ENCODE measurements around the gene CD180. TPM values are rescaled to one million over a fixed set of nuclear protein-coding genes. Genes with fewer than 3 reads are reported as not detected.

Gene CD180
- total RNA-seq, 1 experiment from 2014 or later, result not detected

DNA sequence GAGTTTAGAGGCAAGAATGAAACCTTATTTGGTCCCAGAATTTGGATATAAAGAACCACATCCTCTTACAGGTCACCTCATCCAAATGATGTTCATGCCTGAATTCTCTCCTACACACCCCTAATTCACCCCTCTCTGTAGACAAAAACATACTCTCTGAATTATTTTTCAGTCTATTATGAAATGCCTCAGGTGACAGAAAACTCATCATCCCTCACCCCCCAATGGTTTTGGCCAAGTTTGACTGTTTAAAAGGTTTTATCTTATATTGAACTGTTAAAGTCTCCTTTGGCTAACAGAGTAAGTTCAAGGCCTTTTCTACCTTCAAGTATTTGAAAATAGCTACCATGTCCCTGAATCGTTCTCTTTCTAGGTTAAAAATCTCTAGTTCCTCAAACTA, 2.3 kb upstream of the CD180 start:
- H3K9me3 ChIP-seq, result no peaks in the 10 kb centered on the region
- no peak overlapping the region for H3K4me3 ChIP-seq
- no peak for DNase-seq
- H3K27me3 ChIP-seq, result no peaks in the 10 kb centered on the region
- H3K36me3 ChIP-seq, result no peaks in the 10 kb centered on the region

DNA sequence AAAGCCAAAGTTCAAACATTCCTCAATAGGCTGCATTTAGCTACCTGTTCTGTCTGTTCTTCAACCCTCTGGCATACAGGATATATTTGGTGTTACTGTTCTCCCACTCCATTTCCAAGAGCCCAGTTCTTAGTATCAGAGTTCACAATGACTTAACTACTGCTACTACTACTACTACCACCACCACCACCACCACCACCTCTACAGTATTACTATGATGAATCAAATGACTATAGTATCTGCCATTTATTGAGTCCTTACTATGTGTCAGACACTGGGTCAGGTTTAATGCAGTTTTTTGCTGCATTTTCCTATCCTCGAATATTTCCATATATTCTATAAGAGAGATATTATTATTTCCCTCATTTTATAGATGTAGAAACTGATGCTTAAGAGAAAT, 937 bp upstream of the CD180 start:
- H3K4me3 ChIP-seq, result no peak overlapping the region
- no peaks in the 10 kb centered on the region for H3K9me3 ChIP-seq
- H3K36me3 ChIP-seq, result no peaks in the 10 kb centered on the region
- H3K27me3 ChIP-seq, result no peaks in the 10 kb centered on the region
- DNase-seq, result no peak

DNA sequence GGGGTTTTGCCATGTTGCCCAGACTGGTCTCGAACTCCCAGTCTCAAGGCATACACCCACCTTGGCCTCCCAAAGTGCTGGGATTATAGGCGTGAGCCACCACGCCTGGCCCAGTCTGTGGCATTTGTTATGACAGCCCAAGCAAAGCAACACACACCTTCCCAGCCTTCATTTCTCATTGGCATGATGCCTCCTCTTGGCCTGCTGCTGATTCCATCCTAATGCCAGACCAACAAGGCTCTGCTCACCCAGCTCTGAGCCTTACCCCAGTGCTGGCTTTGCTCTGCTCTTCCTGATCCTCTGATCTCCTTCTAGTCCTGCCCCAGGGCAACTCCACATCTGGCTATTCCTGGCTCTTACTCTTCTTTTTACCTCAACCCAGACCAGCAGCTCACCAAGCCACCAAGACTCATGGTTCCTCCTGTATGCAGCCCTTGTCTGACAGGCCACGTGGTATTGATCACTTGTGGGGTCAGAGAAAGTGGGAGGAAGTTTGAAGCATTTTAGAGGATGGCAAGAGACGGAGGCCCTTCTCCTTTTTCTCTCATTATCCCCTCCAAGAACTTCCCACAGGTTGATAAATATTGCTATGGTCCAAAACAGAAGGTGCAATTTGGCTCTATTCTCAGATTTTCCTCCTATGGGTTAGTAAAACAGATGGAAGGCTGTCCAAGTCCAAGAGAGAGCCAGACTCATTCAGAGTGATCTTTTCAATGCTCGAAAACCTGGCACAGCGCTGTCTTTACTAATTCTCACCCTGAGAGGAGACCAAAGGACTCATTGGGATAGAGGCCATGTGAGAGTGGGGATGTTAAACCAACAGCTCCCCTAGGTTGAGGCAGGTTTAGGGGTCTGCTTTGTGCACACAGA, 958 bp downstream of the CD180 start:
- Histone ChIP-seq H3K4me3 (no peak overlapping the region), H3K9me3 (no peaks in the 10 kb centered on the region), H3K36me3 (no peaks in the 10 kb centered on the region), H3K27me3 (no peaks in the 10 kb centered on the region)
- no peak for DNase-seq

- Histone ChIP-seq H3K27me3 (no peaks in the 10 kb centered on the region), H3K36me3 (no peaks in the 10 kb centered on the region), H3K9me3 (no peaks in the 10 kb centered on the region), H3K4me3 (no peak overlapping the region)
- DNase-seq, result no peak
Observed at GRCh38 chr5:67194166-67194565, 2.4 kb downstream of the CD180 start.

DNA sequence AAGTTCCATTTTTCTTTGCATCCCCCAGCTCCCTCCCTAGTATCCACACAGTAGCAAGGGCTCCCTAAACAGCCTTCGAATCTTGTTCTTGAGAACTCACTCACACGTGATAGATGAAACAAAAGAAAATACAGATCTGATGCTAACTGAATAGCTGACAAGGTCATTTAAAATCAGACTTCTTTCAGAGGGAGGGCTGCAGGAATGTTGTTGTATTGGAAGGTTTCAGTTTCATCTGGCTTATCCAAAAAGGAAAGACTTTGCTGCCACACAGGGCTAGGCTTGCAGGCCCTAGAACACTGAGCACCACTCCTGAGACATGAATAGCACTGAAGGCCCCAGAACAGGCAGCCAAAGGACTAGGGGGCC, 3.2 kb downstream of the CD180 start:
- no peak for DNase-seq
- Histone ChIP-seq H3K36me3 (no peaks in the 10 kb centered on the region), H3K27me3 (no peaks in the 10 kb centered on the region), H3K9me3 (no peaks in the 10 kb centered on the region), H3K4me3 (no peak overlapping the region)

DNA sequence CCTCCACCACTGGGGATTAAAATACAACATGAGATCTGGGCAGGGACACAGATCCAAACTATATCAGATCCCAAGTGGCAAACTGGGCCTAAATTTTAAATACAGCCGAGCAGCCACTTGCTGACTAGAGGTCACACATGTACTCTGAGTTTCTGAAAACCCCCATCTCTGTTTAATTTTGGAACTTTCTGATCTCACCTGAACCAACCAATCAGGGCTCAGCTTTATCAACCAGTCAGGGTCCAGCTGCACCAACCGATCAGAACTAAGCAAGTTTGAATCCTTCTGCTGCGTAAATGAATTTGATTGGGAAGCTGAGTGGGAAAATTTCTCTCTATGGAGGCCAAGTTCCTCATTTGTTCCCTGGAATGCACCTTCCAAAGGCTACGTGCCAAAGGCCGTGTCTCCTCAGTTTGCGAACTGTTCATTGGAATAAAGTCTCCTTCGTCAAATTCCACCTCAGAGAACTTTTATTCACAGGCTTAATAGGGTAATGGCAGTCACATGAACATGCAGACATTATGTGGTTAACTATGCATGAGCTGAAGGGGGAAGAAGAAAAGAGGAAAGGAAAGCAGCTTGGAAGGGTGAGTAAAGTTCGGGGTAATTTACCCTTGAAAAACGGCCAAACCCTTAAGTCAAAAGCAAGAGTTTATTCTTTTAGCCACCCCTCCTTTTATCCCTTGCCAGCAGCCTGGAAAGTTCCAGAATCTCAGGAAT, 3.7 kb downstream of the CD180 start:
- no peaks in the 10 kb centered on the region for H3K9me3 ChIP-seq
- no peaks in the 10 kb centered on the region for H3K27me3 ChIP-seq
- H3K4me3 ChIP-seq, result no peak overlapping the region
- no peaks in the 10 kb centered on the region for H3K36me3 ChIP-seq
- no peak for DNase-seq

DNA sequence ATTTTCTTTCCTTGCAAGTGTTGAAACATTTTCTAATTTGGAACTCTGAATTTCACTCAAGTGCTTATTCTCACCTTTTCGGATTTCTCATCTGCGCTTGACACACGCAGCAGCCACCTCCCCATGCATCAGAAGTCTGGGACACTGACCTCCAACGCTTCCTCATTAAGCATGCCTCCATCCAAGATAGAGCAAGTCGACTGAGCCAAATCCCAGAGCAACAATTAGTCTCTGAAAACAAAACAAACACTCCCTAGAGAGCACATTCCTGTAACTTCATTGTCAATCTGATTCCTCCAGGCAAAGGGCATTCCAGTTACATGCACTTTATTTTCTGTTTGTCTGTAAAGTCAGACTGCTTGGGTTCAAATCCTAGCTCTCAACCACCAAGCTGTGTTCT, 5.7 kb downstream of the CD180 start:
- no peak for DNase-seq
- Histone ChIP-seq H3K9me3 (no peaks in the 10 kb centered on the region), H3K27me3 (no peaks in the 10 kb centered on the region)

DNA sequence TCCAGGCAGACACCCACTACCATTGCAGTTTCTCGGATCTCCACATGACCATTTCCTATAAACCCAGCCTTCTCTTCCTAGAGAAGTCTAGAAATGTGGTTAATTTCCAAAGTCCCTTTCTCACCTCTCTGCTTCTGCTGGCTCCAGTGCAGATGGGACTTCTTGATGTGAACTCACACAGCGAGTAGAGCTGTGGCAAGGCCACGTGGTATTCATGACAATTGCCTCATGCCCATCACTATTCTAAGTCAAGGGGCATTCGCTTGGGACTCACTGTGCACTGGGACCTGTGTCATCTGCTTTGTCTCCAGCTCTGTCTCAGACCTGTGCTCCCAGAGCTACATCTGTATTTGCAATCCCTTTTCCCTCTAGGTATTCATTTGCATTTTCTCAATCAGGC, 6.2 kb downstream of the CD180 start:
- no peak for DNase-seq

More for the DNA sequence above, 5.7 kb downstream of the CD180 start:
- H3K36me3 ChIP-seq, result no peaks in the 10 kb centered on the region
- no peak overlapping the region for H3K4me3 ChIP-seq

GRCh38 chr5:67189931-67190330, 6.7 kb downstream of the CD180 start:
- Histone ChIP-seq H3K27me3 (no peaks in the 10 kb centered on the region), H3K4me3 (no peak overlapping the region), H3K9me3 (no peaks in the 10 kb centered on the region), H3K36me3 (no peaks in the 10 kb centered on the region)
- DNase-seq, result no peak

More for the DNA sequence above, 6.2 kb downstream of the CD180 start:
- Histone ChIP-seq H3K36me3 (no peaks in the 10 kb centered on the region), H3K4me3 (no peak overlapping the region), H3K27me3 (no peaks in the 10 kb centered on the region), H3K9me3 (no peaks in the 10 kb centered on the region)

- DNase-seq, result no peak
- H3K27me3 ChIP-seq, result no peaks in the 10 kb centered on the region
Observed at GRCh38 chr5:67189079-67189354, 7.6 kb downstream of the CD180 start.

DNA sequence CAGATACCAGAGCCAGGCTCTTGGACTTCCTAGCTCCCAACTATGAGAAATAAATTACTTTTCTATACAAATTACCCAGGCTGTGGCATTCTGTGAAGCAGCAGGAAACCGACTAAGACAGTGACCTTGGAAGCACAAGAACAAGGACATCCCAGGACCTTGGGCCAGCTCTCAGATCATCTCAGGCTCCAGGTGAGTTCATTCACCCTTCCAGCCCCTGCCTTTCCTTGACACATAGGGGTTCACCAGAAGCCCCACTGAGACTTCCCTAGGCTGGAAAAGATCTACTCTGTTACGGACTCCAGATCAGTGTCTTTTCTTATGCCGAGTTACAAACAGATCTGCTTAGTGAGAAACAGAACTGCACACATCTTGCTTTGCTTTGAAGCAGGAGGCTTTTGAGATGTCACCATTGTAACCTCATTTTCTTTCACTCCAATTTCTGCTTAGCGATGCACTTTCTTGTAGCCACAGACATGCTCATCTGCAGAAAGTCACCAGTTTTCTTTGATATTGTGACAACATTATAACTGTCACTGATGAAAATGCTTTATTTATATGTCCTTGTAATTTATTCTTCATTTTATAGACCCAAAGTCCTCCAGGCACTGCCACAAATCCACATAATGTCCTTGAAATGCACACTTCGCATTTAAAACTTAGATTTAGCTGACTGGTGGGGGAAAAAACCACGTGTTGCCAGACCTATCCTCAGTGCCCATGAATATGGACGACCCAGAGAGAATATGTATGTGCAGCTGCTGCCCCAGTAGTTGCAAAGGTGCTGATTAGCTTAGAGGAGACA, 8.1 kb downstream of the CD180 start:
- DNase-seq, result no peak
- Histone ChIP-seq H3K4me3 (no peak overlapping the region), H3K27me3 (no peaks in the 10 kb centered on the region), H3K36me3 (no peaks in the 10 kb centered on the region), H3K9me3 (no peaks in the 10 kb centered on the region)

More at GRCh38 chr5:67189079-67189354, 7.6 kb downstream of the CD180 start:
- Histone ChIP-seq H3K9me3 (no peaks in the 10 kb centered on the region), H3K4me3 (no peak overlapping the region), H3K36me3 (no peaks in the 10 kb centered on the region)

- Histone ChIP-seq H3K4me3 (no peak overlapping the region), H3K27me3 (no peaks in the 10 kb centered on the region), H3K36me3 (no peaks in the 10 kb centered on the region), H3K9me3 (no peaks in the 10 kb centered on the region)
- no peak for DNase-seq
Observed at GRCh38 chr5:67187006-67187715, 9.4 kb downstream of the CD180 start.

DNA sequence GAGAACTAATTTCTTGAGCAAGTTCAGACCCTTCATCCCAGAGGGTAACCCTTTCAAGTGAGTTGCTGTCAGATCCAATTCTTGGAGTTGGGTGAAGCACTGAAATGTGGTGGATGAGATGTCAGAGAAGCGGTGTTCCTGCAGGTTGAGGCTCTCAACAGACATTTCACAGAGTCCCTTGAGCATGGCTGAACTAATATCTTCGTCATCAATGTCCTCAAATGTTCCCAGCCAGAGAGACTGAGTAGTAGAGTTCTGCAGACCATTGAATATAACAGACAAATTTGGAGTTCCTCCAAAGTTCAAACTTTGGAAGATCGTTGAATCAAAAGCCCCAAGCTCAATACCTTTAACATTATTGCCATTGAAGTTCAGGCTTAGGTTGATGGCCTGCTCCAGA, 12.7 kb downstream of the CD180 start:
- Histone ChIP-seq H3K9me3 (no peaks in the 10 kb centered on the region), H3K27me3 (no peaks in the 10 kb centered on the region), H3K4me3 (no peak overlapping the region), H3K36me3 (no peaks in the 10 kb centered on the region)
- no peak for DNase-seq

DNA sequence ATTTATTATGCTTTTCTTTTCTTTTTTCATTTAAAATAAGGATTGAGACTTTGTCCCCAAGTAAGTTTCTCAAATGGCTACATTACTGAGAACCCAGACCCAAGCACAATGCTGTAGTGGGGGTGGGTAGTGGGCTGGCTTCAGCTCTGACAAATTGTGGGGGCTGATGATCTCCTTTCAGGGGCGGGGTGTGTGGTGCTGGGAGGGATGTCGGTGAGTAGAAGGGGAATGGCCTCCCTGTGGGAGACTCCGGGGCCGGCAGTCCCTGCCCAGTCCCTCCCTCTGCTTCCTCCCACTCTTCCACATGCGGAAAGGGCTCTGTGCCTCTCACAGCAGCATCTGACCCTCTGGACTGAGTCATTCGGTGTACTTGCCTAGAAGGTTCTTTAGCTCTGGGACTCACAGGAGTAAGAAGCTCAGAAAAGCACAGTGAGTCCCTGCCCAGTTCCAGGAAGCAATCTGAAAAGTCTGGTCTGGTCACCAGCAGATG, 14.3 kb downstream of the CD180 start:
- H3K27me3 ChIP-seq, result no peaks in the 10 kb centered on the region
- H3K4me3 ChIP-seq, result no peak overlapping the region
- peak; percentile 44 for DNase-seq
- no peaks in the 10 kb centered on the region for H3K9me3 ChIP-seq
- H3K36me3 ChIP-seq, result no peaks in the 10 kb centered on the region

- no peaks in the 10 kb centered on the region for H3K36me3 ChIP-seq
- no peaks in the 10 kb centered on the region; the same call in 1 of the 2 replicates for H3K9me3 ChIP-seq
- no peak for DNase-seq
- no peaks in the 10 kb centered on the region for H3K27me3 ChIP-seq
- H3K4me3 ChIP-seq, result no peak overlapping the region
Observed at GRCh38 chr5:67181648-67182221, 14.9 kb downstream of the CD180 start.

- H3K4me3 ChIP-seq, result no peak overlapping the region
- DNase-seq, result no peak
- H3K9me3 ChIP-seq, result no peaks in the 10 kb centered on the region; the same call in 1 of the 2 replicates
- H3K36me3 ChIP-seq, result no peaks in the 10 kb centered on the region
- no peaks in the 10 kb centered on the region for H3K27me3 ChIP-seq
Observed at GRCh38 chr5:67179697-67180361, 16.8 kb downstream of the CD180 start.

All from MG63 (cell line).